HUES64 (cell line): ENCODE measurements around the gene DDIT4. TPM values are rescaled to one million over a fixed set of nuclear protein-coding genes. Genes with fewer than 3 reads are reported as not detected.
"Not testable (repeated sequence)": the region's sequence is repeated elsewhere in the genome, so short reads cannot be mapped to it uniquely, and the experiment has no call there.

Experiments used
- H3K27ac ChIP-seq: 2 replicates; pipeline ENCODE4 v1.7.0; 2013; ENCODE audit warnings: low read depth, low read length, inconsistent platforms
- H3K27me3 ChIP-seq: 2 replicates; pipeline ENCODE4 v1.6.1; 2013; ENCODE audit warnings: mild to moderate bottlenecking, low read length; ENCODE audit not compliant: insufficient read depth
- H3K36me3 ChIP-seq: 2 replicates; pipeline ENCODE4 v1.6.1; 2013; ENCODE audit warnings: mild to moderate bottlenecking, low read length; ENCODE audit not compliant: insufficient read depth
- H3K4me1 ChIP-seq: 2 replicates; pipeline ENCODE4 v1.6.1; 2013; ENCODE audit warnings: mild to moderate bottlenecking, low read length, moderate library complexity; ENCODE audit not compliant: insufficient read depth
- H3K4me3 ChIP-seq: 2 replicates; pipeline ENCODE4 v1.5.1; 2013; ENCODE audit warnings: mild to moderate bottlenecking, low read length, moderate library complexity
- H3K9ac ChIP-seq: 2 replicates; pipeline ENCODE4 v1.6.1; 2013; ENCODE audit warnings: mild to moderate bottlenecking, low read depth, low read length
- H3K9me3 ChIP-seq: 2 replicates; pipeline ENCODE4 v1.6.1; 2013; ENCODE audit warnings: low read depth, low read length; ENCODE audit not compliant: insufficient read depth
- WGBS: fragments of 150-250, 120-280 bp; methylation state at CpG from one replicate; pipeline ENCODE4 v1.1.7; 2013; ENCODE audit warnings: missing lambda C conversion rate; 5-methylcytosine and 5-hydroxymethylcytosine counted together
- polyA plus RNA-seq, 2 experiments: library from polyadenylated mRNA; stranded (reverse); fragments of 50-300 nt; gene quantifications; one replicate each; pipeline ENCODE4 v1.2.3, GENCODE V29; 2013

The DDIT4 gene, protein sequence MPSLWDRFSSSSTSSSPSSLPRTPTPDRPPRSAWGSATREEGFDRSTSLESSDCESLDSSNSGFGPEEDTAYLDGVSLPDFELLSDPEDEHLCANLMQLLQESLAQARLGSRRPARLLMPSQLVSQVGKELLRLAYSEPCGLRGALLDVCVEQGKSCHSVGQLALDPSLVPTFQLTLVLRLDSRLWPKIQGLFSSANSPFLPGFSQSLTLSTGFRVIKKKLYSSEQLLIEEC
- 23.1 TPM for polyA plus RNA-seq (2013, experiment 1 of 2)
- 25.9 TPM for polyA plus RNA-seq (2013, experiment 2 of 2)

GRCh38 chr10:72273410-72274212 is at the start of gene DDIT4:
Gene DDIT4 (plus strand): TSS chr10:72273924. CDS start chr10:72274217, 293 bp downstream.
- Histone ChIP-seq H3K27ac (peak within 1 kb of the TSS; percentile 95), H3K27me3 (no peaks in the 10 kb centered on the region), H3K9ac (peak within 1 kb of the TSS; percentile 85), H3K36me3 (peaks cover 14% of the 10 kb centered on the region), H3K4me3 (peak within 1 kb of the TSS; percentile 82), H3K4me1 (peaks cover 12% of the 10 kb centered on the region), H3K9me3 (no peaks in the 10 kb centered on the region)
- under 1% methylated on average over 67 of the region's 67 CpGs for WGBS

GRCh38 chr10:72224191-72224590 is 49.5 kb upstream of the DDIT4 start:
- H3K9ac ChIP-seq, H3K4me3 ChIP-seq, H3K27ac ChIP-seq, H3K27me3 ChIP-seq, H3K9me3 ChIP-seq, H3K4me1 ChIP-seq: not testable (repeated sequence)
- peaks cover 37% of the 10 kb centered on the region for H3K36me3 ChIP-seq
- 94% methylated on average over 6 of the region's 6 CpGs for WGBS

DNA sequence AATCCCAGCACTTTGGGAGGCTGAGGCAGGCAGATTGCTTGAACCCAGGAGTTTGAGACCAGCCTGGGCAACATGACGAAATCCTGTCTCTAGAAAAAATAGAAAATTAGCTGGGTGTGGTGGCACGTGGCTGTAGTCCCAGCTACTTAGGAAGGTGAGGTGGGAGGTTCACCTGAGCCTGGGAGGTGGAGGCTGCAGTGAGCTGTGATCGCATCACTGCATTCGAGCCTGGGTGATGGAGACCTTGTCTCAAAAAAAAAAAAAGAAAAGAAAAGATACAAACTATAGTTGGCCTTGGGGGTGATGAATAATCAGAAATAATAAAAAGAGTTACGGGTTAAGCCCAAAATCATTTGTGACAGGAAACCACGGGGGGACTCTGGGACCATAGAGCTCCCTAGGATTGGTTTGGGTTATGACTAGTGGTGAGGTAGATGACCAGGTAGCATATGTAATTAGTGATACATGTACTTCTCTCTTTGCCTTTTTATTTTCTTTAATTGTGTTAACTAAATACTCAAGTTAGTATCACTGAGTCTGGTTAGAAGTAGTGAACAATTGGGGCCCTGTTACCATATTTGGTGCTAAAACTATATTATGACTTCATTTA is 47.2 kb upstream of the DDIT4 start:
- H3K9ac ChIP-seq, result no peak overlapping the region
- no peaks in the 10 kb centered on the region for H3K27me3 ChIP-seq
- no peak overlapping the region for H3K27ac ChIP-seq
- no peak overlapping the region for H3K4me3 ChIP-seq
- peaks cover 7% of the 10 kb centered on the region; the same call in 1 of the 2 replicates for H3K4me1 ChIP-seq
- 95% methylated on average over 6 of the region's 6 CpGs for WGBS
- H3K36me3 ChIP-seq, result peaks cover 41% of the 10 kb centered on the region
- H3K9me3 ChIP-seq, result no peaks in the 10 kb centered on the region

DNA sequence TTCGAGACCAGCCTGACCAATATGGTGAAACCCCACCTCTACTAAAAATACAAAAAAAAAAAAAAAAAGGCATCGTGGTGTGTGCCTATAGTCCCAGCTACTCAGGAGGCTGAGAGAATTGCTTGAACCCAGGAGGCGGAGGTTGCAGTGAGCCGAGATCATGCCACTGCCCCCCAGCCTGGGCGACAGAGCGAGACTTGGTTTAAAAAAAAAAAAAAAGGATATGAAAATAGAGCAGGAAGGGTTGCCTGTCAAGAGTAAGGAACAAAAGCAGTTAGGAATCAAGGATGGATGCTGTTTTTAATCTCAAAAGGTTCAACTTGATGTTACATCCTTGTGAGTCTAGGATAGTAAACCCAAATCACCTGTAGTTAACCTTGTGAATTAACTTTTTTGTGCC is 45.9 kb upstream of the DDIT4 start:
- Histone ChIP-seq H3K9ac (no peak overlapping the region), H3K4me1 (peaks cover 7% of the 10 kb centered on the region; the same call in 1 of the 2 replicates), H3K9me3 (no peaks in the 10 kb centered on the region), H3K36me3 (peaks cover 43% of the 10 kb centered on the region), H3K27ac (no peak overlapping the region), H3K4me3 (no peak overlapping the region), H3K27me3 (no peaks in the 10 kb centered on the region)
- WGBS, result 84% methylated on average over 6 of the region's 6 CpGs

GRCh38 chr10:72228318-72228751 is 45.4 kb upstream of the DDIT4 start:
- no peaks in the 10 kb centered on the region for H3K9me3 ChIP-seq
- H3K9ac ChIP-seq, result no peak overlapping the region
- H3K27me3 ChIP-seq, result no peaks in the 10 kb centered on the region
- H3K27ac ChIP-seq, result no peak overlapping the region
- H3K4me1 ChIP-seq, result peaks cover 7% of the 10 kb centered on the region; the same call in 1 of the 2 replicates
- peaks cover 48% of the 10 kb centered on the region for H3K36me3 ChIP-seq
- H3K4me3 ChIP-seq, result no peak overlapping the region
- 71% methylated on average over 2 of the region's 2 CpGs for WGBS

DNA sequence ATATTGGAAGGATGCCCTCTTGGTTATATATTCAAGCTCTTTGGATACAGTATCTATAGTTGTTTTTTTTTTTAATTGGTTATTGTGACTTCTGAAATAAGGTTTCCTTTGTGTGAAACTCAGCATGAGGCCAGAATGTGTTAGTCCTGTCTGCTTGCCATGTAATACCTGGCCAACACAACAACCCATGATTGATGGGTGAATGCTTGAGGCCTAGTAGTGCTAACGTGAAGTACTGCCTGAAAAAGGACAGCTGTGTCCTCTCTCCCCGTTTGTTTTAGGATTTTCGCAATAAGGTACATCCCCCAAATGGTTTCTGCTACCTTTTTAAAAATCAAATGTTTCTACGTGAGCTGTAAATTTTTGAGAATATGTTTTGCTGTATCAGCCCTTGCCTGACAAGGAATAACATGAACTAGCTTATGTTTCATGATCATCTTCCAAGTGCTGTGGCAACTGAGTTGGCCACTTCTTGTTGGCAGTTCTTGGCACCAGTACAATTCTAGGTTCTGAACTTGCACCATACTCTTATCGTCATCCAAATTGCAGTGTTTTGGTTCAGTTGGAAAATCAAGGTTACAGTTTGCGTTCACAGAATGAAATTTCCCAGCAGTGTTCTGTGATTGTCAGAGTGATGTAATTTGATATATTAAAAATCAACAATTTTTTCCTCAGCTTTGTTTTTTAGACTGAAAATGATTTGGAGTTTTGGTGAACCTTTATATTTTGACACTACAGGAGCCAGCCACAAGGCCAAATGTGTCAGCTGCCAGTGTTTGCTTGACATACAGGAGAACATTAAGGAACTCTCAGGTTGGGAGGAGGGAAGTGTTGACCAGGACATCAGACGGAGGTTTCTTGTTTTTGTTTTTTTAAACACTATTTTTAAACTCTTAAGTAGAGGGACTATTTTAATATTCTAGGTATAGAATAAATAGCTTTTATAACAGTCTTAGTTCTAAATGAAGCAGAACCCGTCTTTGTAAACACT is 44.2 kb upstream of the DDIT4 start:
- H3K36me3 ChIP-seq, result peaks cover 51% of the 10 kb centered on the region
- H3K9me3 ChIP-seq, result no peaks in the 10 kb centered on the region
- no peak overlapping the region for H3K9ac ChIP-seq
- no peak overlapping the region for H3K4me3 ChIP-seq
- WGBS, result 91% methylated on average over 7 of the region's 8 CpGs
- H3K27ac ChIP-seq, result no peak overlapping the region
- peaks cover 7% of the 10 kb centered on the region; the same call in 1 of the 2 replicates for H3K4me1 ChIP-seq
- H3K27me3 ChIP-seq, result no peaks in the 10 kb centered on the region

GRCh38 chr10:72233621-72234020 is 40.1 kb upstream of the DDIT4 start:
- Histone ChIP-seq H3K27ac (no peak overlapping the region), H3K9ac (no peak overlapping the region), H3K27me3 (no peaks in the 10 kb centered on the region), H3K4me1 (no peaks in the 10 kb centered on the region), H3K9me3 (no peaks in the 10 kb centered on the region), H3K4me3 (no peak overlapping the region), H3K36me3 (peaks cover 47% of the 10 kb centered on the region)

- no peaks in the 10 kb centered on the region for H3K4me1 ChIP-seq
- H3K36me3 ChIP-seq, result peaks cover 42% of the 10 kb centered on the region
- H3K4me3 ChIP-seq, result no peak overlapping the region
- no peaks in the 10 kb centered on the region for H3K27me3 ChIP-seq
- no peak overlapping the region for H3K9ac ChIP-seq
- H3K9me3 ChIP-seq, result no peaks in the 10 kb centered on the region
- no peak overlapping the region for H3K27ac ChIP-seq
- 94% methylated on average over 6 of the region's 6 CpGs for WGBS
These were observed 39.1 kb upstream of the DDIT4 start for GRCh38 chr10:72234560-72235095.

- 95% methylated on average over 6 of the region's 6 CpGs for WGBS
- H3K27ac ChIP-seq, result no peak overlapping the region
- H3K9ac ChIP-seq, result no peak overlapping the region
- H3K4me1 ChIP-seq, result no peaks in the 10 kb centered on the region
- H3K4me3 ChIP-seq, result no peak overlapping the region
- H3K27me3 ChIP-seq, result no peaks in the 10 kb centered on the region
- H3K36me3 ChIP-seq, result peaks cover 32% of the 10 kb centered on the region
- no peaks in the 10 kb centered on the region for H3K9me3 ChIP-seq
These were observed 38.0 kb upstream of the DDIT4 start for GRCh38 chr10:72235544-72236279.
